HepG2 (cell line): ENCODE results near the gene CHID1. TPM values are rescaled to one million over a fixed set of nuclear protein-coding genes. Genes with fewer than 3 reads are reported as not detected.

Experiments
- AGO1 ChIP-seq: fragments of 200-400 bp; formaldehyde crosslinking; IDR thresholded peaks from 2 replicates; pipeline ENCODE4 v1.6.1; 2017; ENCODE audit warnings: mild to moderate bottlenecking, low read depth, low read length, moderate library complexity; ENCODE audit not compliant: poor library complexity, severe bottlenecking
- AHDC1 ChIP-seq: sonication (generic); formaldehyde crosslinking; IDR thresholded peaks from 2 replicates; pipeline ENCODE4 v1.5.1; 2020; ENCODE audit warnings: mild to moderate bottlenecking, missing genetic modification reagents, borderline replicate concordance
- CCDC6 ChIP-seq: sonication (generic); formaldehyde crosslinking; IDR thresholded peaks from 2 replicates; pipeline ENCODE4 v1.8.1; 2022; ENCODE audit warnings: mild to moderate bottlenecking, missing genetic modification reagents, moderate library complexity
- E2F2 ChIP-seq: sonication (generic); formaldehyde crosslinking; IDR thresholded peaks from 2 replicates; pipeline ENCODE4 v1.4.0; 2020; ENCODE audit warnings: missing genetic modification reagents, borderline replicate concordance
- HNRNPLL ChIP-seq: fragments of 200-400 bp; formaldehyde crosslinking; IDR thresholded peaks from 2 replicates; pipeline ENCODE4 v1.6.1; 2017; ENCODE audit warnings: mild to moderate bottlenecking, low read depth, low read length; ENCODE audit not compliant: poor library complexity, severe bottlenecking
- KDM3A ChIP-seq: IDR thresholded peaks from 2 replicates; pipeline ENCODE4 v1.6.1; 2018; ENCODE audit warnings: low read depth, missing compliant biosample characterization
- POGZ ChIP-seq: sonication (generic); formaldehyde crosslinking; IDR thresholded peaks from 2 replicates; pipeline ENCODE4 v1.4.0; 2020; ENCODE audit warnings: mild to moderate bottlenecking, missing genetic modification reagents
- RBFOX2 ChIP-seq: fragments of 200-400 bp; formaldehyde crosslinking; IDR thresholded peaks from 2 replicates; pipeline ENCODE4 v1.6.1; 2017; ENCODE audit warnings: low read depth, mild to moderate bottlenecking, low read length
- RBM22 ChIP-seq: fragments of 200-400 bp; formaldehyde crosslinking; optimal IDR thresholded peaks from 2 replicates; pipeline ENCODE3; 2017; ENCODE audit warnings: mild to moderate bottlenecking, low read length, moderate library complexity
- SNAPC2 ChIP-seq: sonication (generic); formaldehyde crosslinking; IDR thresholded peaks from 2 replicates; pipeline ENCODE4 v1.8.1; 2022; ENCODE audit warnings: mild to moderate bottlenecking, missing genetic modification reagents
- ZNF33A ChIP-seq: sonication (generic); formaldehyde crosslinking; IDR thresholded peaks from 2 replicates; pipeline ENCODE4 v1.5.1; 2020; ENCODE audit warnings: missing genetic modification reagents, mild to moderate bottlenecking, moderate library complexity, borderline replicate concordance
- ZNF496 ChIP-seq: sonication (generic); formaldehyde crosslinking; IDR thresholded peaks from 2 replicates; pipeline ENCODE4 v1.8.1; 2023; ENCODE audit warnings: mild to moderate bottlenecking, moderate library complexity, missing genetic modification reagents; ENCODE audit not compliant: insufficient replicate concordance
- ZNF704 ChIP-seq: sonication (generic); formaldehyde crosslinking; IDR thresholded peaks from 2 replicates; pipeline ENCODE4 v1.8.1; 2023; ENCODE audit warnings: mild to moderate bottlenecking, inconsistent platforms, moderate library complexity, missing genetic modification reagents, borderline replicate concordance
- ZXDC ChIP-seq: sonication (generic); formaldehyde crosslinking; IDR thresholded peaks from 2 replicates; pipeline ENCODE4 v1.5.0; 2020; ENCODE audit warnings: mild to moderate bottlenecking, missing genetic modification reagents
- polyA plus RNA-seq, 8 experiments: library from polyadenylated mRNA; depleted of rRNA in 3 of 8; stranded (reverse) in 7 of 8; unstranded in 1 of 8; fragments of >200 nt; fragmentation: Illumina TruSeq in 4 of 8; extraction: Trizol in 4 of 8; gene quantifications; 2 replicates each; pipeline versions ENCODE4 v1.2.1 to v1.2.3, GENCODE V29; 2011 to 2016; ENCODE audit warnings: low read depth in 4 of 8, missing spikeins in 1 of 8, mixed read lengths in 1 of 8; ENCODE audit not compliant: insufficient read depth in 1 of 8
- total RNA-seq, 5 experiments: library from RNA; depleted of rRNA; stranded (reverse); fragments of >200 nt; fragmentation: Illumina TruSeq; extraction: Trizol; gene quantifications; 2 replicates each; pipeline ENCODE4 v1.2.3, GENCODE V29; 2016; ENCODE audit warnings: low read depth in 1 of 5

CHID1 gene
- total and polyA plus RNA-seq, 2 of the 13 experiments (the other 11 are each of a cell fraction or from before 2014, with no cell fraction given), result 65.1 to 93.6 TPM

GRCh38 chr11:837189-837989, 73.2 kb downstream of the CHID1 start (continued):
- no peak for TF ChIP-seq ZNF704 (CRISPR knock-in tag)
- TF ChIP-seq SNAPC2 (CRISPR knock-in tag), result no peak
- TF ChIP-seq E2F2 (CRISPR knock-in tag), result no peak
- TF ChIP-seq AHDC1 (CRISPR knock-in tag), result no peak
- TF ChIP-seq RBM22, result peak; percentile 87
- TF ChIP-seq KDM3A (CRISPR knock-in tag), result no peak
- TF ChIP-seq POGZ, result no peak
- no peak for TF ChIP-seq CCDC6 (CRISPR knock-in tag)
- TF ChIP-seq ZNF496 (CRISPR knock-in tag), result no peak
- TF ChIP-seq ZNF33A, result no peak
- peak; percentile 75 for TF ChIP-seq RBFOX2
- no peak for TF ChIP-seq ZXDC
- peak; percentile 89 for TF ChIP-seq AGO1
- TF ChIP-seq HNRNPLL, result peak; percentile 14
